ENCODE results near the gene HOTAIR.

The HOTAIR gene

GRCh38 chr12:54016051-54016450, 41.3 kb upstream of the HOTAIR start:
- Histone ChIP-seq H3K9me3 (ENCODE audit: control insufficient read depth, insufficient read depth, low read length) (no peaks in the 10 kb centered on the region), H3K4me1 (ENCODE audit: insufficient read depth, low read length) (no peaks in the 10 kb centered on the region), H3K9ac (ENCODE audit: low read depth, low read length) (no peak overlapping the region), H3K36me3 (ENCODE audit: insufficient read depth, low read length) (no peaks in the 10 kb centered on the region)

GRCh38 chr12:54015018-54015931, 40.5 kb upstream of the HOTAIR start:
- Histone ChIP-seq H3K36me3 (ENCODE audit: insufficient read depth, low read length) (no peaks in the 10 kb centered on the region), H3K9me3 (ENCODE audit: control insufficient read depth, insufficient read depth, low read length) (no peaks in the 10 kb centered on the region), H3K9ac (ENCODE audit: low read depth, low read length) (no peak overlapping the region), H3K4me1 (ENCODE audit: insufficient read depth, low read length) (no peaks in the 10 kb centered on the region)

GRCh38 chr12:54014377-54015017, 39.7 kb upstream of the HOTAIR start:
- H3K9me3 ChIP-seq (ENCODE audit: control insufficient read depth, insufficient read depth, low read length) = no peaks in the 10 kb centered on the region
- H3K4me1 ChIP-seq (ENCODE audit: insufficient read depth, low read length) = no peaks in the 10 kb centered on the region
- H3K9ac ChIP-seq (ENCODE audit: low read depth, low read length) = no peak overlapping the region
- H3K36me3 ChIP-seq (ENCODE audit: insufficient read depth, low read length) = no peaks in the 10 kb centered on the region

GRCh38 chr12:54012631-54013409, 38.1 kb upstream of the HOTAIR start:
- Histone ChIP-seq H3K9ac (ENCODE audit: low read depth, low read length) (no peak overlapping the region), H3K9me3 (ENCODE audit: control insufficient read depth, insufficient read depth, low read length) (peaks cover 3% of the 10 kb centered on the region; the same call in 1 of the 2 replicates), H3K36me3 (ENCODE audit: insufficient read depth, low read length) (no peaks in the 10 kb centered on the region), H3K4me1 (ENCODE audit: insufficient read depth, low read length) (no peaks in the 10 kb centered on the region)

- Histone ChIP-seq H3K36me3 (ENCODE audit: insufficient read depth, low read length) (no peaks in the 10 kb centered on the region), H3K9me3 (ENCODE audit: control insufficient read depth, insufficient read depth, low read length) (peaks cover 3% of the 10 kb centered on the region; the same call in 1 of the 2 replicates), H3K4me1 (ENCODE audit: insufficient read depth, low read length) (no peaks in the 10 kb centered on the region), H3K9ac (ENCODE audit: low read depth, low read length) (no peak overlapping the region)
Measured at GRCh38 chr12:54011665-54012532, 37.1 kb upstream of the HOTAIR start.

- Histone ChIP-seq H3K9me3 (ENCODE audit: control insufficient read depth, insufficient read depth, low read length) (peaks cover 3% of the 10 kb centered on the region; the same call in 1 of the 2 replicates), H3K36me3 (ENCODE audit: insufficient read depth, low read length) (no peaks in the 10 kb centered on the region), H3K9ac (ENCODE audit: low read depth, low read length) (no peak overlapping the region), H3K4me1 (ENCODE audit: insufficient read depth, low read length) (no peaks in the 10 kb centered on the region; the same call in 1 of the 2 replicates)
Measured at GRCh38 chr12:54010972-54011664, 36.4 kb upstream of the HOTAIR start.

GRCh38 chr12:54010053-54010971, 35.6 kb upstream of the HOTAIR start:
- peaks cover 3% of the 10 kb centered on the region; the same call in 1 of the 2 replicates for H3K9me3 ChIP-seq (ENCODE audit: control insufficient read depth, insufficient read depth, low read length)
- H3K4me1 ChIP-seq (ENCODE audit: insufficient read depth, low read length) = no peaks in the 10 kb centered on the region; the same call in 1 of the 2 replicates
- no peak overlapping the region for H3K9ac ChIP-seq (ENCODE audit: low read depth, low read length)
- no peaks in the 10 kb centered on the region for H3K36me3 ChIP-seq (ENCODE audit: insufficient read depth, low read length)

- peaks cover 3% of the 10 kb centered on the region; the same call in 1 of the 2 replicates for H3K9me3 ChIP-seq (ENCODE audit: control insufficient read depth, insufficient read depth, low read length)
- no peaks in the 10 kb centered on the region for H3K36me3 ChIP-seq (ENCODE audit: insufficient read depth, low read length)
- H3K9ac ChIP-seq (ENCODE audit: low read depth, low read length) = no peak overlapping the region
- H3K4me1 ChIP-seq (ENCODE audit: insufficient read depth, low read length) = no peaks in the 10 kb centered on the region; the same call in 1 of the 2 replicates
Measured at GRCh38 chr12:54009171-54010052, 34.7 kb upstream of the HOTAIR start.

GRCh38 chr12:54008260-54008552, 33.5 kb upstream of the HOTAIR start:
- peaks cover 3% of the 10 kb centered on the region; the same call in 1 of the 2 replicates for H3K9me3 ChIP-seq (ENCODE audit: control insufficient read depth, insufficient read depth, low read length)
- H3K9ac ChIP-seq (ENCODE audit: low read depth, low read length) = no peak overlapping the region
- no peaks in the 10 kb centered on the region; the same call in 1 of the 2 replicates for H3K4me1 ChIP-seq (ENCODE audit: insufficient read depth, low read length)
- H3K36me3 ChIP-seq (ENCODE audit: insufficient read depth, low read length) = no peaks in the 10 kb centered on the region

- no peaks in the 10 kb centered on the region; the same call in 1 of the 2 replicates for H3K4me1 ChIP-seq (ENCODE audit: insufficient read depth, low read length)
- no peak overlapping the region for H3K9ac ChIP-seq (ENCODE audit: low read depth, low read length)
- H3K36me3 ChIP-seq (ENCODE audit: insufficient read depth, low read length) = no peaks in the 10 kb centered on the region
- peaks cover 3% of the 10 kb centered on the region; the same call in 1 of the 2 replicates for H3K9me3 ChIP-seq (ENCODE audit: control insufficient read depth, insufficient read depth, low read length)
Measured at GRCh38 chr12:54007538-54008259, 32.9 kb upstream of the HOTAIR start.

GRCh38 chr12:54006559-54007220, 31.9 kb upstream of the HOTAIR start:
- no peaks in the 10 kb centered on the region; the same call in 1 of the 2 replicates for H3K4me1 ChIP-seq (ENCODE audit: insufficient read depth, low read length)
- H3K9ac ChIP-seq (ENCODE audit: low read depth, low read length) = no peak overlapping the region
- no peaks in the 10 kb centered on the region for H3K36me3 ChIP-seq (ENCODE audit: insufficient read depth, low read length)
- H3K9me3 ChIP-seq (ENCODE audit: control insufficient read depth, insufficient read depth, low read length) = peaks cover 3% of the 10 kb centered on the region; the same call in 1 of the 2 replicates

All from ES-I3 (cell line).